Activated CD4-positive, alpha-beta T cell treated with anti-CD3 and anti-CD28 coated beads, Interleukin-2, amount 10 ng/mL, durations not matched to agents 7 days and 5 days (primary cell): ENCODE results near the gene GRM1. TPM values are rescaled to one million over a fixed set of nuclear protein-coding genes. Genes with fewer than 3 reads are reported as not detected.

ENCODE experiments used
- CTCF ChIA-PET: fragments of 350-600 bp; sonication (Branson Sonifier 250); formaldehyde crosslinking; loops from one replicate; lab custom pipeline; 2021; ENCODE audit warnings: antibody characterized with exemption; lab: Charles Lee
- POLR2A ChIA-PET: fragments of 350-600 bp; sonication (Branson Sonifier 250); formaldehyde crosslinking; loops from one replicate; lab custom pipeline; 2021; ENCODE audit warnings: antibody characterized with exemption; lab: Charles Lee
- DNase-seq: peaks from one replicate; pipeline ENCODE4 v3.0.0-alpha.2; 2020
- H3K27ac Mint-ChIP-seq: one replicate; pipeline ENCODE4 v1.8.0; 2021; ENCODE audit warnings: mild to moderate bottlenecking, moderate library complexity, mixed read lengths
- H3K27me3 Mint-ChIP-seq: one replicate; pipeline ENCODE4 v1.8.0; 2021; ENCODE audit warnings: mixed read lengths
- H3K36me3 Mint-ChIP-seq: one replicate; pipeline ENCODE4 v1.8.0; 2021; ENCODE audit warnings: low read depth, mixed read lengths
- H3K4me1 Mint-ChIP-seq: one replicate; pipeline ENCODE4 v1.8.0; 2021; ENCODE audit warnings: mixed read lengths
- H3K4me3 Mint-ChIP-seq: one replicate; pipeline ENCODE4 v1.8.0; 2021; ENCODE audit warnings: mild to moderate bottlenecking, moderate library complexity, mixed read lengths
- H3K9me3 Mint-ChIP-seq: one replicate; pipeline ENCODE4 v1.8.0; 2021; ENCODE audit warnings: mixed read lengths
- total RNA-seq, 2 experiments: library from RNA; stranded (reverse); gene quantifications; one replicate each; pipeline ENCODE4 v1.2.3, GENCODE V29; 2021

Gene GRM1
- total RNA-seq, 2 experiments from 2014 or later, result not detected

GRCh38 chr6:146111881-146112450 lies 83.1 kb downstream of the GRM1 start:
- no peaks in the 10 kb centered on the region for H3K36me3 Mint-ChIP-seq

GRCh38 chr6:146113084-146113623 lies 84.3 kb downstream of the GRM1 start:
- no peak for DNase-seq
- Mint-ChIP-seq H3K27me3 (no peaks in the 10 kb centered on the region), H3K4me3 (no peak overlapping the region), H3K4me1 (no peaks in the 10 kb centered on the region), H3K36me3 (no peaks in the 10 kb centered on the region), H3K27ac (no peak overlapping the region), H3K9me3 (peaks cover 5% of the 10 kb centered on the region)
- ChIA-PET CTCF (no interaction called here), POLR2A (no interaction called here)

More at GRCh38 chr6:146111881-146112450, 83.1 kb downstream of the GRM1 start:
- H3K27ac Mint-ChIP-seq, result no peak overlapping the region
- H3K4me1 Mint-ChIP-seq, result no peaks in the 10 kb centered on the region
- no peaks in the 10 kb centered on the region for H3K27me3 Mint-ChIP-seq
- H3K4me3 Mint-ChIP-seq, result no peak overlapping the region
- CTCF ChIA-PET, result no interaction called here
- peaks cover 5% of the 10 kb centered on the region for H3K9me3 Mint-ChIP-seq
- POLR2A ChIA-PET, result no interaction called here
- no peak for DNase-seq

- H3K4me3 Mint-ChIP-seq, result no peak overlapping the region
- H3K36me3 Mint-ChIP-seq, result no peaks in the 10 kb centered on the region
- no peak overlapping the region for H3K27ac Mint-ChIP-seq
- H3K27me3 Mint-ChIP-seq, result no peaks in the 10 kb centered on the region
- H3K4me1 Mint-ChIP-seq, result no peaks in the 10 kb centered on the region
- ChIA-PET POLR2A (no interaction called here), CTCF (no interaction called here)
- no peak for DNase-seq
- no peaks in the 10 kb centered on the region for H3K9me3 Mint-ChIP-seq
Measured at GRCh38 chr6:146123616-146124015, 94.8 kb downstream of the GRM1 start.

GRCh38 chr6:146127447-146128215 lies 98.8 kb downstream of the GRM1 start:
- CTCF ChIA-PET, result no interaction called here
- POLR2A ChIA-PET, result no interaction called here
- no peaks in the 10 kb centered on the region for H3K9me3 Mint-ChIP-seq
- no peaks in the 10 kb centered on the region for H3K27me3 Mint-ChIP-seq
- no peak for DNase-seq
- H3K27ac Mint-ChIP-seq, result no peak overlapping the region
- no peaks in the 10 kb centered on the region for H3K36me3 Mint-ChIP-seq
- no peaks in the 10 kb centered on the region for H3K4me1 Mint-ChIP-seq
- H3K4me3 Mint-ChIP-seq, result no peak overlapping the region

- no peaks in the 10 kb centered on the region for H3K36me3 Mint-ChIP-seq
- no peak overlapping the region for H3K27ac Mint-ChIP-seq
- CTCF ChIA-PET, result no interaction called here
- no peak for DNase-seq
- H3K27me3 Mint-ChIP-seq, result no peaks in the 10 kb centered on the region
- POLR2A ChIA-PET, result no interaction called here
- H3K4me3 Mint-ChIP-seq, result no peak overlapping the region
- H3K9me3 Mint-ChIP-seq, result peaks cover 2% of the 10 kb centered on the region
- H3K4me1 Mint-ChIP-seq, result no peaks in the 10 kb centered on the region
Measured at GRCh38 chr6:146133866-146134265, 105.0 kb downstream of the GRM1 start.

- DNase-seq, result no peak
- H3K4me3 Mint-ChIP-seq, result no peak overlapping the region
- H3K27me3 Mint-ChIP-seq, result no peaks in the 10 kb centered on the region
- H3K36me3 Mint-ChIP-seq, result no peaks in the 10 kb centered on the region
- no peaks in the 10 kb centered on the region for H3K4me1 Mint-ChIP-seq
- H3K27ac Mint-ChIP-seq, result no peak overlapping the region
- CTCF ChIA-PET, result no interaction called here
- H3K9me3 Mint-ChIP-seq, result peaks cover 2% of the 10 kb centered on the region
- POLR2A ChIA-PET, result no interaction called here
Measured at GRCh38 chr6:146135167-146135566, 106.3 kb downstream of the GRM1 start.

- Mint-ChIP-seq H3K36me3 (no peaks in the 10 kb centered on the region), H3K27ac (no peak overlapping the region), H3K27me3 (no peaks in the 10 kb centered on the region), H3K4me3 (no peak overlapping the region), H3K4me1 (no peaks in the 10 kb centered on the region), H3K9me3 (peaks cover 2% of the 10 kb centered on the region)
- ChIA-PET POLR2A (no interaction called here), CTCF (no interaction called here)
- no peak for DNase-seq
Measured at GRCh38 chr6:146146836-146147235, 118.0 kb downstream of the GRM1 start.

GRCh38 chr6:146149770-146150169 lies 120.9 kb downstream of the GRM1 start:
- H3K9me3 Mint-ChIP-seq, result no peaks in the 10 kb centered on the region
- no peak overlapping the region for H3K27ac Mint-ChIP-seq

GRCh38 chr6:146153040-146153758 lies 124.3 kb downstream of the GRM1 start:
- POLR2A ChIA-PET, result no interaction called here
- CTCF ChIA-PET, result no interaction called here
- H3K4me3 Mint-ChIP-seq, result no peak overlapping the region
- no peak overlapping the region for H3K27ac Mint-ChIP-seq
- H3K4me1 Mint-ChIP-seq, result no peaks in the 10 kb centered on the region
- H3K9me3 Mint-ChIP-seq, result no peaks in the 10 kb centered on the region
- DNase-seq, result no peak
- H3K36me3 Mint-ChIP-seq, result no peaks in the 10 kb centered on the region
- H3K27me3 Mint-ChIP-seq, result peaks cover 2% of the 10 kb centered on the region

More at GRCh38 chr6:146149770-146150169, 120.9 kb downstream of the GRM1 start:
- CTCF ChIA-PET, result no interaction called here
- Mint-ChIP-seq H3K36me3 (no peaks in the 10 kb centered on the region), H3K27me3 (peaks cover 2% of the 10 kb centered on the region), H3K4me1 (no peaks in the 10 kb centered on the region), H3K4me3 (no peak overlapping the region)
- DNase-seq, result no peak
- POLR2A ChIA-PET, result no interaction called here

- ChIA-PET CTCF (no interaction called here), POLR2A (no interaction called here)
- no peaks in the 10 kb centered on the region for H3K36me3 Mint-ChIP-seq
- H3K27ac Mint-ChIP-seq, result no peak overlapping the region
- no peaks in the 10 kb centered on the region for H3K9me3 Mint-ChIP-seq
- no peak overlapping the region for H3K4me3 Mint-ChIP-seq
- H3K27me3 Mint-ChIP-seq, result peaks cover 2% of the 10 kb centered on the region
- no peak for DNase-seq
- H3K4me1 Mint-ChIP-seq, result no peaks in the 10 kb centered on the region
Measured at GRCh38 chr6:146154197-146154596, 125.3 kb downstream of the GRM1 start.

- H3K27ac Mint-ChIP-seq, result no peak overlapping the region
- no peak overlapping the region for H3K4me3 Mint-ChIP-seq
- ChIA-PET POLR2A (no interaction called here), CTCF (no interaction called here)
- H3K4me1 Mint-ChIP-seq, result no peaks in the 10 kb centered on the region
- no peaks in the 10 kb centered on the region for H3K9me3 Mint-ChIP-seq
- no peak for DNase-seq
- H3K36me3 Mint-ChIP-seq, result no peaks in the 10 kb centered on the region
- H3K27me3 Mint-ChIP-seq, result no peaks in the 10 kb centered on the region
Measured at GRCh38 chr6:146161664-146162063, 132.8 kb downstream of the GRM1 start.

- Mint-ChIP-seq H3K9me3 (peaks cover 6% of the 10 kb centered on the region), H3K27ac (no peak overlapping the region), H3K4me1 (no peaks in the 10 kb centered on the region), H3K36me3 (no peaks in the 10 kb centered on the region), H3K4me3 (no peak overlapping the region), H3K27me3 (no peaks in the 10 kb centered on the region)
- DNase-seq, result no peak
- ChIA-PET POLR2A (no interaction called here), CTCF (no interaction called here)
Measured at GRCh38 chr6:146169872-146170271, 141.0 kb downstream of the GRM1 start.

- CTCF ChIA-PET, result no interaction called here
- H3K9me3 Mint-ChIP-seq, result no peaks in the 10 kb centered on the region
- H3K4me3 Mint-ChIP-seq, result no peak overlapping the region
- no peaks in the 10 kb centered on the region for H3K4me1 Mint-ChIP-seq
- no peak for DNase-seq
- H3K36me3 Mint-ChIP-seq, result no peaks in the 10 kb centered on the region
- POLR2A ChIA-PET, result no interaction called here
- H3K27ac Mint-ChIP-seq, result no peak overlapping the region
- no peaks in the 10 kb centered on the region for H3K27me3 Mint-ChIP-seq
Measured at GRCh38 chr6:146177785-146178184, 148.9 kb downstream of the GRM1 start.
